Measurements from ENCODE around the gene ITGB4.
"Not testable (repeated sequence)": the region's sequence is repeated elsewhere in the genome, so short reads cannot be mapped to it uniquely, and the experiment has no call there.

The ITGB4 gene

DNA sequence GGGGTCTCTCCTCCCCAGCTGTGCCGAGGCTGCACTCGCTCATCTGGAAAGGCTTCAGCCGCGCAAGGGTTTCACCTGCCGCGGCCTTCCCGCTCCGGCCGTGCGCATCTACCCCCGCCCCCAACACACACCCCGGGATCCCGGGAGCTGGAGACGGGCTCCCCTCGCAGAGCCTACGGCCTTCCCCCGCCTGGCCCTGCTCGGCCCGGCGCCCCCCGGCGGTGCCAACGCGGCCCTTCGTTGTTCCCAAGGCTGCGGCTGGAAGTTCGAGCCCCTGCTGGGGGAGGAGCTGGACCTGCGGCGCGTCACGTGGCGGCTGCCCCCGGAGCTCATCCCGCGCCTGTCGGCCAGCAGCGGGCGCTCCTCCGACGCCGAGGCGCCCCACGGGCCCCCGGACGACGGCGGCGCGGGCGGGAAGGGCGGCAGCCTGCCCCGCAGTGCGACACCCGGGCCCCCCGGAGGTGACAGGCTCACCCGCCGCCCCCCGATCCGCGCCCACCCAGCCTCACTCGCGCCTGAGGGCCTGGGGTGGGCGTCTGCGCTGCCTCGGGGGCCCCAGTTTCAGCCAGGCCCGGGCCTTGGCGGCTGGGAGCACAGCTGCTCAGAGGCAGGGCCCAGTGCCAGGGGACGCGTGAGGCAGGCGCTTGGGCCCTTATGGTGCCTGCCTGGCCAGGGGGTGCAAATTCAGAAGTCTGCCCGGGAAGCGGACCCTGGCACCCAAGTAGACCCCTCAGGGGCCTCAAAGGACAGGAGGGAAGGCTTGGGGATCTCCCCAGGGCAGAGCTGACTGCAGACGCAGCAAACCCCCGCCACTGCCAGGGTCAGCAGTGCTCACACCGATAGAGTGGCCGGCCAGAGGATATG, 32.5 kb downstream of the ITGB4 start:
- peak; percentile 87 for DNase-seq (ENCODE audit: low spot score)

DNA sequence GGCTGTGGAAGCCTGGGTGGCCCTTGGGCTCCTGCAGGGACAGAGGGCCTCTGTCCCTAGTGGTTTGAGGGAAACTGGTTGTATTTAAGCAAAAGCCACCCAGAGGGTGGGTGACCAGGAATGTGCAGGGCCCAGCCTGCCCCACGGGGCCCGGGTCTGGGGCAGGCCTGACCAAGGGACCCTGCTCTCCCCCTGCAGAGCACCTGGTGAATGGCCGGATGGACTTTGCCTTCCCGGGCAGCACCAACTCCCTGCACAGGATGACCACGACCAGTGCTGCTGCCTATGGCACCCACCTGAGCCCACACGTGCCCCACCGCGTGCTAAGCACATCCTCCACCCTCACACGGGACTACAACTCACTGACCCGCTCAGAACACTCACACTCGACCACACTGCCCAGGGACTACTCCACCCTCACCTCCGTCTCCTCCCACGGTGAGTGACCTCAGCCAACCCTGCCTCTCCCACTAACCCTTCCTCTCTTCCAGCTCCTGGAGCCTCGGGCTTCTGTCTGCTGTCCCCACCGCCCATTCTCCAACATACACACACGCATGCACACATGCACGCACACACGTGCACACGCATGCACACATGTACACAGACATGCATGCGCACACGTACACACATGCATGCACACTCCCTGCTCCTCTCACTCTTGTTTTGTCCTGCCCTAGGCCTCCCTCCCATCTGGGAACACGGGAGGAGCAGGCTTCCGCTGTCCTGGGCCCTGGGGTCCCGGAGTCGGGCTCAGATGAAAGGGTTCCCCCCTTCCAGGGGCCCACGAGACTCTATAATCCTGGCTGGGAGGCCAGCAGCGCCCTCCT, 33.3 kb downstream of the ITGB4 start:
- no peak for DNase-seq (ENCODE audit: low spot score)

DNA sequence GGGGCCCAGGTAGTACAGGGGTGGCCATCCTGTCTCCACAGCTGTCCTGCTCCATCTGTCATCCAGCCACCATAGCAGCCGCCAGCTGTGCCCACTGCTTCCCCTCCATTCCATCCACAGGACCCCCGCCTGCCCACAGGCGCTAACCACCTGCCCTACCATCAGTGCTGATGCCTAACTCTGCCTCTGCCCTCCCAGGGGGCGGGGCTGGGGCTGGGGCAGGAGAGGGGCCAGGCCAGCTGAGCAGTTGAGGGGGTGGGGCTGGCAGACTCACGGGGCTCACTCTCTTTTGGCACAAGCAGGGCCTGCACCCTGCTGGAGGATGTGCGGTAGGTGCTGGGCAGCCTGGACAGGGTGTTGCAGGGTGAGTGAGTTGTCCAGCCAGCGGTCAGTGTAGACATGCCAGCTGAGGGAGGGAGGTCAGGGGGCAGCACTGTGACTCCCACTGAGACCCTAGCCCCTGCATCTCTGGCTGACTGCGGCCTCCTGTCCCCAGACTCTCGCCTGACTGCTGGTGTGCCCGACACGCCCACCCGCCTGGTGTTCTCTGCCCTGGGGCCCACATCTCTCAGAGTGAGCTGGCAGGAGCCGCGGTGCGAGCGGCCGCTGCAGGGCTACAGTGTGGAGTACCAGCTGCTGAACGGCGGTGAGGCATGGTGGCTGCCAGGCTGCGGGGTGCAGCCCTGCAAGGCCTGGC, 34.1 kb downstream of the ITGB4 start:
- no peak for DNase-seq (ENCODE audit: low spot score)

DNA sequence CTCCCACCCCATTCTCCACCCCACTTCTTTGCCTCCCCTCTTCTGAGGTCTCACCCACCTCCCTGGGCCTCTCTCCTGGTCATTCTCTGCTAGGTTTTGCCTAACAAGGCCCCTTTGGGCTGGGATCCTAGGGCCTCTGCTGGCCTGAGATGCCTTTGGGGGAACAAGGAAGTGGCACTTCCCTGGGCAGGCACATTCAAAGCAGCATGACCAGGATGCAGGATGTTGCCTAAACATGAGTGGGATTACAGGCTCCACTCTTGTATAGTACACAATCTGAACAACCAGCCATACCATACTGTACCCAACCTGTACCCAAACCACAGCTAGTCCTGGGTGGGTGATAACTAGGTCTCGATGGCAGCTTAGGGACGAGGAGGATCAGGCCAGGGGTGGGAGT, 34.7 kb downstream of the ITGB4 start:
- DNase-seq (ENCODE audit: low spot score), result no peak

DNA sequence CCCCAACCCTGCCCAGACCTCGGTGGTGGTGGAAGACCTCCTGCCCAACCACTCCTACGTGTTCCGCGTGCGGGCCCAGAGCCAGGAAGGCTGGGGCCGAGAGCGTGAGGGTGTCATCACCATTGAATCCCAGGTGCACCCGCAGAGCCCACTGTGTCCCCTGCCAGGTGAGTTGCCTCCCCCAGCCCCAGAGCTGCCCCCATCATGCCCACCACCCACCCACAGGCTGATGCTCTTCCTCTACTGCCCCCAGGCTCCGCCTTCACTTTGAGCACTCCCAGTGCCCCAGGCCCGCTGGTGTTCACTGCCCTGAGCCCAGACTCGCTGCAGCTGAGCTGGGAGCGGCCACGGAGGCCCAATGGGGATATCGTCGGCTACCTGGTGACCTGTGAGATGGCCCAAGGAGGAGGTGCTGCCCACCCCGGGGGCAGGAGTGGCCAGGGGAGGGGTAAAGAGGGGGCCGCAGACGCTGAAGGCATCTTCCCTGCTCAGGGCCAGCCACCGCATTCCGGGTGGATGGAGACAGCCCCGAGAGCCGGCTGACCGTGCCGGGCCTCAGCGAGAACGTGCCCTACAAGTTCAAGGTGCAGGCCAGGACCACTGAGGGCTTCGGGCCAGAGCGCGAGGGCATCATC, 35.3 kb downstream of the ITGB4 start:
- DNase-seq (ENCODE audit: low spot score), result no peak

DNA sequence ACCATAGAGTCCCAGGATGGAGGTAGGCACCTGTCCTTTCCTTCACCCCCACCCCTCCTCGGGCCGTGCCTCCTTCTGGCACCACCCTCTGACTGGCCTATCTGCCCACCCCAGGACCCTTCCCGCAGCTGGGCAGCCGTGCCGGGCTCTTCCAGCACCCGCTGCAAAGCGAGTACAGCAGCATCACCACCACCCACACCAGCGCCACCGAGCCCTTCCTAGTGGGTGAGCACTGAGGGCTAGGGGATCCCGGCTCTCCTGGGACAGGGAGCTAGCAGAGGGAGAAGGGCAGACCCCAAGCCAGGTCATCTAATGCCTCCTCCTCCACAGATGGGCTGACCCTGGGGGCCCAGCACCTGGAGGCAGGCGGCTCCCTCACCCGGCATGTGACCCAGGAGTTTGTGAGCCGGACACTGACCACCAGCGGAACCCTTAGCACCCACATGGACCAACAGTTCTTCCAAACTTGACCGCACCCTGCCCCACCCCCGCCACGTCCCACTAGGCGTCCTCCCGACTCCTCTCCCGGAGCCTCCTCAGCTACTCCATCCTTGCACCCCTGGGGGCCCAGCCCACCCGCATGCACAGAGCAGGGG, 35.9 kb downstream of the ITGB4 start:
- no peak for DNase-seq (ENCODE audit: low spot score)

DNA sequence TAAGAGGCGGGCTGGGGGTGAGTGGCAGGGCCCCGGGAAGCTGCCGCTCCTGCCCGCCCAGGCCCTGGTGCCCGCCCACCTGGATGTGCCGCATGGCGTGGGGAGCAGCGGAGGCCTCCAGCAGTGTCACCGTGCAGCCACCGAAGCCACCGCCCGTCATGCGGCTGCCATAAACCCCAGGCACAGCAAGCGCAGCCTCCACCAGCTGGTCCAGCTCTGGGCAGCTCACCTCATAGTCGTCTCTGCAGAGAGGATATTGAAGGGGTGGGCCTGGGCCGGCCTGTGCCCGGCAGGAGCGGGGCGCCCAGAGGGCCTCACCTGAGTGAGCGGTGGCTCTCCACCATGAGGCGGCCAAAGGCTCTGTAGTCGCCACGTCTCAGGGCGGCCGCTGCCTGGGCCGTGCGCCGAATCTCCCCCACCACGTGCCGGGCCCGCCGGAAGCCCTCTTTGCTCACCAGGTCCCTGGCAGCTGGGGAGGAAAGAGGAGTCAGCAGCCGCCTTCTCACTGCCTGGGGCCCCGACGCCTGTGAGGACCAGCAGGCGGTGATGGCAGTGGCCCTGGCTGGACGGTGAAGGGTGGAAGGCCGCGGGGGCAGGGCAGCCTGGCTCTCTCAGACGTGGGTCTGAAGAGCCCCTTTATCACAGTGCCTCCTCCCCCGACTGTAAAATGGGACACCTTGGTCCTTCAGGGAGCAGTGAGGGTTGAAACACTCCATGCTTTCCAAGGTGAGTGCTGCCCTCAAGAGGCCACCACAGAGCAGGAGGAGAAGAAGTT, 37.1 kb downstream of the ITGB4 start:
- no peak for DNase-seq (ENCODE audit: low spot score)

DNA sequence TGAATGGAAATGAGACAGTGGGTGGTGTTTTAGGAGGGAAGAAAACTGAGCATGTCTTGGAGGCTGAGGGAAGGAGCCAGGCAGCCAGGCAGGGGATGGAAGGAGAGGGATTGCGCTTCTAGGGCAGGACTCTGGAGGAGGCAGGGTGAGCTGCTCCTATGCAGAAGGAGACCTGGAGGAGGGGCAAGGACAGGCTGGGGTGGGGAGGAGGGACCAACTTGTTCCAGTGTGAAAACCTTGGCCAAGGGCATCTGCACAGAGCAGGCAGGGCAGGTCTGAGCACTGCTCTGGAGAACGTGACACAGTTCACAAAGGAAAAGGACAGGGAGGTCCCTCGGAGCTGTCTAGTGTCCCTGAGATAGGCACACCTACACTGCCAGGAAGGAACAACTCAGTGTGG, 38.2 kb downstream of the ITGB4 start:
- no peak for DNase-seq (ENCODE audit: low spot score)

DNA sequence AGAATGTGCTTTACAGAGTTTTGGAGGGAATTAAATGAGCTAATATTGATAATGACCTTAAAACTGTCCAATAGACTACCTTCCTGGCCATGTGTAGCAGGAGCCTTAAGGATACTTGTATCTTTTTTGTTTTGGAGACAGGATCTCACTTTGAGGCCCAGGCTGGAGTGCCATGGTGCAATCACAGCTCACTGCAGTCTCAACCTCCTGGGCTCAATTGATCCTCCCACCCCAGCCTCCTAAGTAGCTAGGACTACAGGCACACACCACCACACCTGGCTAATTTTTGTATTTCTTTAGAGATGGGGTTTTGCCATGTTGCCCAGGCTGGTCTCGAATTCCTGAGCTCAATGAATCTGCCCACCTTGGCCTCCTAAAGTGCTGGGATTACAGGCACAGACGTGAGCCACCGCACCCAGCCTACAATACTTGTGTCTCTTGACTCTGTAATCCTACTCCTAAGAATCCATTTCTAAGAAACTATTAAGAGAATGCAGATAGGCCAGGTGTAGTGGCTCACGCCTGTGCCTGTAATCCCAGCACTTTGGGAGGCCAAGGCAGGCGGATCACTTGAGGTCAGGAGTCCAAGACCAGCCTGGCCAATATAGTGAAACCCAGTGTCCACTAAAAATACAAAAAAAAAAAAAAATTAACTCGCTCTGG, 38.9 kb downstream of the ITGB4 start:
- not testable (repeated sequence) for DNase-seq (ENCODE audit: low spot score)

DNA sequence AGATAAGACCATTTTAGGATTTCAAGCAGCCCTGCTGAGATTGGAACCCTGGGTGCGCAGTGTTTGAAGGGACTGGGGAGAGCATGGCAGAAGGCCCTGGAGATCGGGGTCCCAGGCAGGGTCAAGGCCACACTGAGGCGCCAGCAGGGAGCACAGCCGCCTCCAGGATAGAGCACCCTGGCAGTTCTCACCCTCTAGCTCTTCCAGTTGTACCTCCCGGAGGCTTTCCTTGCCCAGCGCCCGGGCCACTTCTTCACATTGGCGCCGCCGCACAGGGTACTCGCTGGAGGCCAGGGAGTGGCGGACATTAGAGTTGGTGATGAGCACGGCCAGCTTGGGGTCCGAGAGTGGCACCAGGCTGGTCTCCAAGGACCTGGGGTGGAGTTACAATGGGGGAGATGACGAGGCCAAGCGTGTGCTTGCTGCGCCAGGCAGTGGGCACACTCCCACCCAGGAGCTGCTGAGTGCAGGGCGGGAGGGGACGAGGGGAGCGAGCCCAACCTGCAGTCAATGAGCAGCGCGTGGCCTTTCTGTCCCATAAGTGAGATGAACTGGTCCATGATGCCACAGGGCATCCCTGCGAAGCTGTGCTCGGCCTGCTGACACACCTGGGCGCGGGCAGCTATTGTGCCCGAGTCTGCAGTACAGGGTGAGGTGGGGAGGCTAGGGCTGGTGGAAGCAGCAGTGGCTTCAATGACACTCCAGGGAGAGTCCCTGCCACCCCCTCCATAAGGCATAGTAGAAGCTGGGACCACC, 41.4 kb downstream of the ITGB4 start:
- DNase-seq (ENCODE audit: low spot score), result no peak

DNA sequence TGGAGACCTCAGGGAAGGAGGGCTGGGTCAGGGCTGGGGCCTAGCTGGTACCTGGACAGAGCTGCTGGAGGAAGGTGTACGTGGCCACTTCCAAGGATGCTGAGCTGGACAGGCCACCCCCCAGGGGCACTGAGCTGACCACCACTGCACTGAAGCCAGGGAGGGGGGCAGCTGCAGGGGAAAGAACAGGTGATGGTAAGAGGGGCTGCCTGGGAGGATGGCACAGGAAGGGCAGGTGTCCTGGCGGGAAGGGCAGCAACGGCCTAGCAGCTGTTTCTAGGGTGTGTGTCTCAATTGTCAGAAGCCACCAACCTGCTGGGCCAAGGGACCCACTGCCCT, 42.0 kb downstream of the ITGB4 start:
- DNase-seq (ENCODE audit: low spot score), result no peak

DNA sequence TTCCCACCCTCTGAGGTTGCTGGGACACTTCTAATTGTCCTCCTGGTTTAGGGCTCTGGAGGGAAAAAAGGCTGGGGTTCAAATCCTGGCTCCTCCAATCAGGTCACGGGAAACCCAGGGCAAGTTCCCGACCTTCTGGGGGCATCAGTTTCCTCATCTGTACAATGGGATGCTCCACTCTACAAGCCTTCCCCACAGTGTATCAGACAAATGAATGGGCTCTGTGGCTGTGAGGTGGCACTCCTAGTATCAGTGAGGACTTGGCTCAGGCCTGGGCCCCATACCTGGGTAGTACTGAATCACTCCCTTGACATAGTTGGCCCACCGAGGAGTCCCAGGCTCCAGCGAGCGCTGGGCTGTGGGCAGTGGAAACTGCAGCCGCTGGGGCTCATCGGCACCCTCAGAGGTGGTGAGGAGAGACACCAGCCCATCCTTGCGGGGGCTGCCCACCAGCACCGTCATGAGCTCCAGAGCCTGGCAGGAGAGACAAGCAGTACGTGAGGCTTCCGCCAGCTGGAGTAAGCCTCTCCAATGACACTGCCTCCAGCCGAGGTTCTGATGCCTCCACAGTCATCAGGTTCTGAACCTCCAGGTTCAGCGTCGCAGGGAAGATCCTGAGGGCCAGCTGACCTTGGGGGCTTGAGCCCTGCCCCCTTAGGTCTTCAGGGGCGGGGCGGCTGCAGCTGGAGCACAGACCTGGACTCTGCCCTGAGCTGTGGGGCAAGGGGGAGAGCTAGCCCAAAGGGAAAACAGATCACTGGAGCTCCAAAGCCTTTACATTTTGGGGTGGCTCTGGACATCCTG, 42.6 kb downstream of the ITGB4 start:
- DNase-seq (ENCODE audit: low spot score), result no peak

DNA sequence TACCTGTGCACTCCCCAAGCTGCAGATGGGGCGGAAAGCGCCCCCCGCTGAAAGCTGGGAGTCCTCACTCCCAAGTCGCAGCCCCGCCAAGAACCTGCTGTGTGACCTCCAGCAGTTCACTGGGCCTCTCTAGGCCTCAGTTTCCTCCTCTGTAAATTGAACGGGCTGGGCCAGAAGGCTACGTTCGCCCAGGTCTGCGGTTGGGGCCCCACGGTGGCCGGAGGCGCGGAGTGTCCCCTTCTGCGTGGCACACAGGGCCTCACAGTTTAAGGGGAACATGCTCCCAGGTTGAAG, 43.1 kb downstream of the ITGB4 start:
- DNase-seq (ENCODE audit: low spot score), result no peak

DNA sequence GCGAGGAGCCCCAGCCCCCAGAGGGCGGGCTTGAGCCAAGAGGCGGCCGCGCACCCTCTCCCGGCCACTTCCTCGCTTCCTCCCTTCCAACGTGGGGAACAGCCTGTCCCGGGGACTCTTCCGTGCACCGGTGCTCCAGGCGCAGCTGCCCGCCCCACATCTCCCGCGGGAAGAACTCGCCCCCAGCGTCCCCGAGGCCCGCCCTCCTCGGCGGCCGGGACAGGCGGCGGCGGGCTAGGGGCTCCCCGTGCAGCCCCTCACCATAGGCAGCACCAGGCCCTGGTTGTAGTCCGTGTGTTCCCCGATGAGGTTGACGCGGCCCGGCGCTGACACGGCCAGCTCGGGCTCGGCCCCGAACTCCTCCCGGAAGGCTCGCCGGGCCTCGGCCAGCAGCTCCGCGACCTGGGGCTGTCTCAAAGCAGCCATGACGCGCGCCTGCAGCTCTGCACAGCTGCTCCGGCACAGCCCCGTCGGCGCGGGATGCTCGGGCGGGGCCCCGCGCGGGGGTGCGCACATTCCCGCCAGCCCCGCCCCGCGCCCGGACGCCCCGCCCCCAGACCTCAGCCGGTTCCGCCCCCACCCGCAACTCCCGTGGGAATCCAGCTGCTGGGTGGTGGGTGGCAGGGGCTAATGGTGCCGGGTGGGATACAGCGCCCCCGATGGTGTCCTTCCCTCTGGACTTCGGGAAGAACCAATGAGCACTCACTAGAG, 43.6 kb downstream of the ITGB4 start, which contains the start of gene GALK1:
Gene GALK1, minus strand, starts transcription at position 482 of the 711 bp plus-strand sequence. Its CDS starts 56 bp downstream, at position 426.
- DNase-seq (ENCODE audit: low spot score), result peak; percentile 86

DNA sequence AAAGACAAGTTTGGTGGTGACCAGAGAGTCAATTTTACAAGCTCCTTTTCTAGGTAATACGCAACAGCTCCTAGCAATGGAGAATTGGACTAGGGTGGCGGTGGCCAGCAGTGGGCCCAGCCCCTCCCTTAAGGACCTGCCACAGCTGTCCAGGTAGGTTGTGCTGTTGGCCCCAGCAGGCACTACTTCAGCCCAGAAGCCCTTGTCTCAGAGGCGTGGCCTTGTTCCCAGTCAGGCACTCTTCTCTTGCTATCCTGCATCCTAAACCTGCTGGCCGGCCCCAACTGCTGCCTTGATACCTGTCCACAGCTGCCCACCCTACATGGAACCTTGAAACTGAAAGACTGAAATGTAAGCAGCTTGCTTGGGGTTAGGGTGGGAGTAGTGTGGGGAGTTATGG, 44.7 kb downstream of the ITGB4 start:
- no peak for DNase-seq (ENCODE audit: low spot score)

DNA sequence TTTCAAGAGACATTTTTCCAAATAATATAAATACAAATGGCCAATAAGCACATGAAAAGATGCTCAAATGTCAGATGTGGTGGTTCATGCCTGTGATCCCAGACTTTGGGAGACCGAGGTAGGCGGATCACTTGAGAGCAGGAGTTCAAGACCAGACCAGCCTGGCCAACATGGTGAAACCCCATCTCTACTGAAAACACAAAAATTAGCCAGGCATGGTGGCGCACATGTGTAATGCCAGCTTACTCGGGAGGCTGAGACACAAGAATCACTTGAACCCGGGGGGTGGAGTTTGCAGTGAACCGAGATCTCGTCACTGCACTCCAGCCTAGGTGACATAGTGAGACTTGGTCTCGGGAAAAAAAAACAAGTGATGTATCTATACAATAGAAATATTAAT, 46.6 kb downstream of the ITGB4 start:
- DNase-seq (ENCODE audit: low spot score), result no peak

DNA sequence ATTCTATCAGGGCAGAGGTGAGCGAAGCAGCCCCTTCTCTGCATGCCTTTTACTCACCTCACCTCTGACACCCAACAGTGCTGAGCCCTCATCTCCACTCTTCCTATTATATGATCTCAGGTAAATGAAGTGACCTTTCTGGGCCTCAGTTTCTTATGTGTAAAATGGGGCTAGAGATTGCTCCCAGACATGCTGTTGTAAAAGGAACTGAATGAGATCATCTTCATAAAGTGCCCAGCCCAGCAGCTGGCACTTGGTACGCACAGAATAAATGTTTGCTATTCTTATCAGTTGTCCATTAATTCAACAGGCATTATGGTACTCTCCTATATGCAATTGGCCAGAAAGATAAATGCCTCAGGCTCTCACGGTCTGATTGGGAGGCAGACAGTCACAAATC, 48.3 kb downstream of the ITGB4 start:
- DNase-seq (ENCODE audit: low spot score), result no peak
